ENCODE data around the gene CD247.

CD247 gene

DNA sequence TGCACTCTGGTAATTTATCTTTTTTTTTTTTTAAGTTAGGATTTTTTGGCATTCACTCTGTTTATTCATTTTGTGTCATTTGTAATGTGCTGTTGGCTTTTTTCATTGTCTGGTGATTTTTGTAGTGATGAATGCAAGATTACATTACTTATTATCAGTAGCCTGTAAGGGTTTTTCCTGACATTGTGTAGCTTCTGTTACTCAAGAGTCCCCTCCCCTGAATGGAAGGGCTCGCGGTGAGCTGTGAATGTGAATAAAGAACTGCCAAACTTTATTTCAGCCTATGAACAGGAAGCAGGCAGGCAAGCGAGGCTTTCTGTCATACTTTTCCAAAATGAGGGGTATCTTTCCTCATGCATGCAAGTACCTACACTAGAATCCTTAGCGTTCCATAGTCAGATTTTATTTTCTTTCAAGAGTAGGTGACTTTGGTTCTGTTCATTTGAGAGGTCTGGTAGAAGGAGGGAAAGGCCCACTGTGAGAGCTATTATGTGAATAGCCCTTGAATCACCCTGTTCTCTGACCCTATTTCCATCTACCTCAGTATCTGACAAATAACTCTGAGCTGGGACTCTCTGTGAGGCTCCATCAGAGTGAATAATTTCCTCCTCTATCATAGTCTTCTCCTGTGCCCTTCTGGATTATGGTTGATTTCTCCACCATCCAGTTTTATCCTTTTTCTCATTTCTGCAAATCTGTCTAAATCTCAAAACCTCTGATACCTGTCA, 114.0 kb downstream of the CD247 start:
- no peak for DNase-seq (ENCODE audit: low spot score)
- in situ Hi-C loops (cut with MboI; ENCODE audit: low pct_unique_long_range_greater_than_20kb, low sequenced_read_pairs, unreplicated experiment), result no loop called here
- TF ChIP-seq, protein P1, sequence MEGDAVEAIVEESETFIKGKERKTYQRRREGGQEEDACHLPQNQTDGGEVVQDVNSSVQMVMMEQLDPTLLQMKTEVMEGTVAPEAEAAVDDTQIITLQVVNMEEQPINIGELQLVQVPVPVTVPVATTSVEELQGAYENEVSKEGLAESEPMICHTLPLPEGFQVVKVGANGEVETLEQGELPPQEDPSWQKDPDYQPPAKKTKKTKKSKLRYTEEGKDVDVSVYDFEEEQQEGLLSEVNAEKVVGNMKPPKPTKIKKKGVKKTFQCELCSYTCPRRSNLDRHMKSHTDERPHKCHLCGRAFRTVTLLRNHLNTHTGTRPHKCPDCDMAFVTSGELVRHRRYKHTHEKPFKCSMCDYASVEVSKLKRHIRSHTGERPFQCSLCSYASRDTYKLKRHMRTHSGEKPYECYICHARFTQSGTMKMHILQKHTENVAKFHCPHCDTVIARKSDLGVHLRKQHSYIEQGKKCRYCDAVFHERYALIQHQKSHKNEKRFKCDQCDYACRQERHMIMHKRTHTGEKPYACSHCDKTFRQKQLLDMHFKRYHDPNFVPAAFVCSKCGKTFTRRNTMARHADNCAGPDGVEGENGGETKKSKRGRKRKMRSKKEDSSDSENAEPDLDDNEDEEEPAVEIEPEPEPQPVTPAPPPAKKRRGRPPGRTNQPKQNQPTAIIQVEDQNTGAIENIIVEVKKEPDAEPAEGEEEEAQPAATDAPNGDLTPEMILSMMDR (IDR thresholded peaks at IDR 0.05; ENCODE audit: extremely low read depth, insufficient read depth, missing control alignments), result no peak

DNA sequence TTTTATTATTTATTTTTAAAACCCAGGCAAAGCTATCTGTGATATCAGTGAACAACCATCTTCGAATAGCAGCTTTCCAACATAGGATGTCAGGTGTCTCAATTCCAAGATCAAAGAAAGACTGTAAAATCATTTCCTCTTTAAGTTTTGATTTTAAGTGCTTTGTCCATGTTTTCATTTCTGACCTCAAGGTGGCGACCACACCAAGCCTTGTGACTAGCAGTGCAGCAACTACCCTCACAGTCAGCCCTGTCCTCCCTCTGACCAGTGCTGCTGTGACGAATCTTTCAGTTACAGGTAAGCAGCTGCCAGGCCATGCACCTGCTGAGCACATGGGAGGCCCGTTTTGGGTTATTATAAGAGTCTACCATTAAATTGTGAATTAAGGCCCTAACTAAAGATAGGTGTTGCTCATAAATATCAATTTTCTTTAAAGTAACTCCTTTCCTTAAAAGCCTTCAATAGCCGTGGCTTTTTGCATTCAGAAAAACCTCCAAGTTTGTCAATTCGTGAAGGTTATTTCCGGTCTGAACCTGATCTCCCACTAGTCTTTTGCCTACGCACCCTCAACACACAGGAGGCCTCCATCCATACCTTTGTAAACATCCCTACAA, 117.0 kb downstream of the CD247 start:
- DNase-seq (ENCODE audit: low spot score), result peak; percentile 40
- TF ChIP-seq, protein P1 (IDR thresholded peaks at IDR 0.05; ENCODE audit: extremely low read depth, insufficient read depth, missing control alignments), result peak; percentile 59
- in situ Hi-C loops (cut with MboI; ENCODE audit: low pct_unique_long_range_greater_than_20kb, low sequenced_read_pairs, unreplicated experiment), result no loop called here

DNA sequence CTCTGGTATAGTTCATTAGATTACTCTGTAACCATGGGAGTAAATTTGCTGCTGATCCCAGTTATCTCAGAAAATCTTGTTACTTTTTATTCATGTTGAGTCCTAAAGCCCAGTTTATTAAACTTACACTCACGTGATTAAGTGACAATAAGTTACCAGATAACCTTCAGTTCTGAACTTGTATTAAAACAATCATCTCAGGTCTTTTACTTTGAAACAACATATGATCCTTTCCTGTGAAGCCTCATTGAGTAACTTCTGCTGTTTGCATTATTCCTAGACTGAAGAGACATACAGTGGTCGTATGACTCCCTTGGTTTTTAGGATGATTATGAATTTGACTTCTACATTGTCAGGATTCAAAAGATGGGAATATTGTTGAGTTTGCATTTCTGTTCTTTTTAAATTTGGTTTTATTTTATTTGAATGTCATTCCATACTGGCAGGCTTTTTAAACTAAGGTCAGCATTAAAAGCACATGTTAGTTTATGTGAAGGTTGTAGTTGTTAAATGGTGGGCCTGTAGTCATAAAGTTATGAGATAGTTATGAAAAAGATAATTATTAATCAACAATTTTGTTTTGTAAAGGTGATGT, 117.9 kb downstream of the CD247 start:
- in situ Hi-C loops (cut with MboI; ENCODE audit: low pct_unique_long_range_greater_than_20kb, low sequenced_read_pairs, unreplicated experiment), result no loop called here
- no peak for DNase-seq (ENCODE audit: low spot score)
- TF ChIP-seq, protein P1 (IDR thresholded peaks at IDR 0.05; ENCODE audit: extremely low read depth, insufficient read depth, missing control alignments), result no peak

DNA sequence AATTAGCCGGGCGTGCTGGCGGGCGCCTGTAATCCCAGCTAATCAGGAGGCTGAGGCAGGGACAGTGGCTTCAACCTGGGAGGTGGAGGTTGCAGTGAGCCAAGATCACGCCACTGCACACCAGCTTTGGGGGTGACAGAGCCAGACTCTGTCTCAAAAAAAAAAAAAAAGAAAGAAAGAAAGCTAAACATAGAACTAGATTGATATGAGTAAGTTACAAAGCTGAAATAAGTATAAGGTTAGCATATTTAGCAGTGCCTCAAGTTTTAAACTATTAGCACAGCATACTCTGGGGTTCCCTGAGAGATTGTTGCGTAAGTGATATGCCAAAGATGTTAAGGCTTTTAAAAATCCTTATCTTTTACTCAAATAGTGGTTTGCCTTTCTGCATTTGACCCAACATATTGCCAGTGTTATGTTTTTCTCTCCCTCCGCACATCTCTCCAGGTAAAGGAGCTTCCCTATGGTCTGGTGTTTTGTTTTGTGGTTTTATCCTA, 126.1 kb downstream of the CD247 start:
- in situ Hi-C loops (cut with MboI; ENCODE audit: low pct_unique_long_range_greater_than_20kb, low sequenced_read_pairs, unreplicated experiment), result no loop called here
- TF ChIP-seq, protein P1 (IDR thresholded peaks at IDR 0.05; ENCODE audit: extremely low read depth, insufficient read depth, missing control alignments), result no peak
- no peak for DNase-seq (ENCODE audit: low spot score)

DNA sequence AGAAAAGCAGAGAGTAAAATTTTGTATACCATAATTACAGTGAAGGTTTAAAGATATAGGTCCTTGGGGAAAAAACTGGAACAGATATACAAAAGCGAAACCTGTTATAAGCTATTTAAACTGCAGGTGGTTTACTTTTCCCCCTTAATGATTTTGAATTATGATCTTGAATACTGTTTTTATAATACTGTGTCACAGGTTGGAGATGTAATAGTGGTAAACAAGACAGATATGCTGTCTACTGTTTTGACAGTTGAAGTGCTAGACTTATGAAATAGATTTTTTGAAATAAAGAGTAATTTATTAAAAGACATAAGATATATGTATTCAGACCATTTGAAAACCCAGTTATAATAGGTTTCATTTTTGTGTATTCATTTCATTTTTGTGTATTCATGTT, 129.4 kb downstream of the CD247 start:
- in situ Hi-C loops (cut with MboI; ENCODE audit: low pct_unique_long_range_greater_than_20kb, low sequenced_read_pairs, unreplicated experiment), result no loop called here
- no peak for DNase-seq (ENCODE audit: low spot score)
- TF ChIP-seq, protein P1 (IDR thresholded peaks at IDR 0.05; ENCODE audit: extremely low read depth, insufficient read depth, missing control alignments), result no peak

DNA sequence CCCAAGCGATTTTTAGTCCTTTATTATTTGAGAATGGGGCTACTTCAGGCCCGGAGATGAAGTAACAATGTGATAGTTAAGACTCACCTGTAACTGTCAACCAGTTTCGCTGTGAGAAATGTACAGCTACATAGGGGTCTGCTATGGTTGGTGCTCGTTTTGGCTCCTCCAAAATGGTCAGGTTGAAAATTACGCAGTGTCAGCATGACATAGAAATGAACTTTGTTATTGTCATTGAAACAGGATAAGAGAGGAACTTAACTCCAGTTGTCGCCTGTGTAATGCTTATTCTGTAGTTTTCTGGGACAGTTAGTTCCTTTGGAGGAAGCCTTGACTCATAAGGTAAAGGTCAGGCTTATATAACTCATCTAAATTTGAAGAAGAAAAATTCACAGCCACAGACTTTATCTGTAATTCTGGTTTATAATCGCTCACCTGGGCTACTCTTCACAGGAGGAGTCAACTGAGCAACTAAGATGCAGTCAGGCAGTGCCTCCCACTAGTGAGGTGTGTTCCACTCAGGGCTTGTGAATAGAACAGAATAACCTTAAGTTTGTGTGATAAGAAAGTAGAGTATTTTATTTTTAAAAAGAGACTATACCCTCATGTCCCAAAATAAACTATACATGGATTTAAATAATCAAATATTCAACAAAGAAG, 130.9 kb downstream of the CD247 start:
- TF ChIP-seq, protein P1 (IDR thresholded peaks at IDR 0.05; ENCODE audit: extremely low read depth, insufficient read depth, missing control alignments), result no peak
- no peak for DNase-seq (ENCODE audit: low spot score)
- in situ Hi-C loops (cut with MboI; ENCODE audit: low pct_unique_long_range_greater_than_20kb, low sequenced_read_pairs, unreplicated experiment), result no loop called here
